B cell (primary cell): ENCODE data around the gene CCDC9. TPM values are rescaled to one million over a fixed set of nuclear protein-coding genes. Genes with fewer than 3 reads are reported as not detected.
A peak's percentile ranks its signal among the peaks of the same experiment; 100 is the strongest.

Experiments used
- ATAC-seq: fragments of 200-7000 bp; cut with Tn5 transposase; one replicate; pipeline ENCODE4 v1.10.0; 2021; ENCODE audit warnings: low read depth, mild to moderate bottlenecking, moderate number of reproducible peaks, moderate library complexity
- CTCF ChIA-PET: fragments of 350-600 bp; sonication (Branson Sonifier 250); formaldehyde crosslinking; loops from one replicate; lab custom pipeline; 2021; ENCODE audit warnings: antibody characterized with exemption, inconsistent platforms; lab: Charles Lee
- POLR2A ChIA-PET: fragments of 350-600 bp; sonication (Branson Sonifier 250); formaldehyde crosslinking; loops from one replicate; lab custom pipeline; 2021; ENCODE audit warnings: antibody characterized with exemption; lab: Charles Lee
- DNase-seq: peaks from one replicate; pipeline ENCODE4 v3.0.0; 2013
- H2AFZ ChIP-seq: 2 replicates; pipeline ENCODE4 v1.6.1; 2012; ENCODE audit warnings: mild to moderate bottlenecking, low read depth, low read length; ENCODE audit not compliant: insufficient read depth, poor library complexity, severe bottlenecking
- H3K27ac ChIP-seq, 2 donors: 1 replicate in 1 of 2; 2 replicates in 1 of 2; pipeline ENCODE4 v1.5.1; 2012 to 2013; ENCODE audit warnings: low read length in 2 of 2, mild to moderate bottlenecking in 2 of 2, moderate library complexity in 1 of 2
- H3K27me3 ChIP-seq, 4 experiments: fragments of 200-600 bp in 1 of 4; sonication (generic) in 1 of 4; replicated peaks in 1 of 4; 1 replicate in 2 of 4; 2 replicates in 2 of 4; pipeline versions ENCODE4 v1.6.1 to v1.7.0; 2013 to 2016; ENCODE audit warnings: low read length in 3 of 4, mild to moderate bottlenecking in 2 of 4, mixed read lengths in 1 of 4, moderate library complexity in 1 of 4; ENCODE audit not compliant: insufficient read depth in 4 of 4, control insufficient read depth in 3 of 4; ENCODE audit errors: control extremely low read depth in 1 of 4
- H3K36me3 ChIP-seq, 2 experiments: replicated peaks in 1 of 2; 1 replicate in 1 of 2; 2 replicates in 1 of 2; pipeline versions ENCODE4 v1.6.1 to v1.7.1; 2013; ENCODE audit warnings: low read length in 1 of 2; ENCODE audit not compliant: insufficient read depth in 2 of 2, control insufficient read depth in 1 of 2; ENCODE audit errors: control extremely low read depth in 1 of 2, extremely low read depth in 1 of 2
- H3K4me1 ChIP-seq, 2 donors: fragments of 200-600 bp in 1 of 2; sonication (generic) in 1 of 2; 1 replicate in 1 of 2; 2 replicates in 1 of 2; pipeline versions ENCODE4 v1.5.1 to v1.6.1; 2013 to 2017; ENCODE audit warnings: low read length in 2 of 2; ENCODE audit not compliant: control insufficient read depth in 2 of 2, insufficient read depth in 2 of 2
- H3K4me2 ChIP-seq: replicated peaks from 2 replicates; pipeline ENCODE3; 2012; ENCODE audit warnings: mild to moderate bottlenecking, low read depth, low read length; ENCODE audit not compliant: poor library complexity, severe bottlenecking
- H3K4me3 ChIP-seq, 5 experiments: fragments of 200-600 bp in 1 of 5; sonication (generic) in 1 of 5; 1 replicate in 3 of 5; 2 replicates in 2 of 5; pipeline versions ENCODE4 v1.5.1 to v1.7.0; 2011 to 2016; ENCODE audit warnings: low read length in 4 of 5, mild to moderate bottlenecking in 4 of 5, low read depth in 2 of 5, control low read depth in 1 of 5, moderate library complexity in 1 of 5; ENCODE audit not compliant: insufficient read depth in 1 of 5; ENCODE audit errors: control extremely low read depth in 1 of 5, extremely low read depth in 1 of 5
- H3K79me2 ChIP-seq: fragments of 200-600 bp; sonication (generic); one replicate; pipeline ENCODE4 v1.6.0; 2016; ENCODE audit warnings: low read length; ENCODE audit not compliant: control insufficient read depth, insufficient read depth
- H3K9ac ChIP-seq: fragments of 200-600 bp; sonication (generic); 2 replicates; pipeline ENCODE4 v1.6.1; 2017; ENCODE audit warnings: mild to moderate bottlenecking, low read length, moderate library complexity
- H3K9me3 ChIP-seq, 3 donors: one replicate each; pipeline versions ENCODE4 v1.6.1 to v1.7.1; 2013; ENCODE audit warnings: low read length in 2 of 3; ENCODE audit not compliant: control insufficient read depth in 2 of 3, insufficient read depth in 1 of 3; ENCODE audit errors: control extremely low read depth in 1 of 3
- H4K20me1 ChIP-seq: 2 replicates; pipeline ENCODE4 v1.6.0; 2012; ENCODE audit warnings: mild to moderate bottlenecking, low read length; ENCODE audit not compliant: insufficient read depth, control insufficient read depth, poor library complexity, severe bottlenecking
- H3K27ac Mint-ChIP-seq: one replicate; pipeline ENCODE4 v1.8.0; 2021; ENCODE audit warnings: mixed read lengths
- H3K27me3 Mint-ChIP-seq: one replicate; pipeline ENCODE4 v1.8.0; 2021; ENCODE audit warnings: mixed read lengths
- H3K4me1 Mint-ChIP-seq: one replicate; pipeline ENCODE4 v1.8.0; 2021; ENCODE audit warnings: mixed read lengths
- H3K4me3 Mint-ChIP-seq: one replicate; pipeline ENCODE4 v1.8.0; 2021; ENCODE audit warnings: mixed read lengths
- H3K9me3 Mint-ChIP-seq: one replicate; pipeline ENCODE4 v1.8.0; 2022; ENCODE audit warnings: mixed read lengths; ENCODE audit not compliant: insufficient read depth
- CTCF ChIP-seq: fragments of 200-600 bp; IDR thresholded peaks from one replicate; pipeline ENCODE4 v1.8.0; 2022; ENCODE audit warnings: antibody characterized with exemption, mild to moderate bottlenecking
- EZH2 ChIP-seq: IDR thresholded peaks from 2 replicates; pipeline ENCODE4 v1.6.1; 2012; ENCODE audit warnings: borderline replicate concordance, low read depth, mild to moderate bottlenecking, moderate library complexity, low read length; ENCODE audit not compliant: insufficient read depth, poor library complexity, severe bottlenecking
- WGBS: methylation state at CpG from one replicate; pipeline ENCODE4 v1.1.5; 2013; ENCODE audit warnings: missing lambda C conversion rate; ENCODE audit not compliant: insufficient coverage; 5-methylcytosine and 5-hydroxymethylcytosine counted together
- intact Hi-C: fragments of 100-400 bp; cut with micrococcal nuclease; formaldehyde crosslinking; loops from one replicate; pipeline ENCODE4 v1.10.0; 2022
- polyA plus RNA-seq: library from polyadenylated mRNA; depleted of rRNA; stranded (reverse); fragments of >200 nt; gene quantifications from 2 replicates; pipeline ENCODE4 v1.2.3, GENCODE V29; 2012
- total RNA-seq, 2 donors: library from RNA; stranded (reverse); fragments of 120-200 nt in 1 of 2; gene quantifications; 1 replicate in 1 of 2; 2 replicates in 1 of 2; pipeline versions ENCODE4 v1.2.3 to v1.2.4, GENCODE V29; 2013 to 2022

CCDC9 gene
- total and polyA plus RNA-seq, 2 donors (not counting 1 experiment from before 2014, with no cell fraction given) = 12.3 to 54.7 TPM

GRCh38 chr19:47240996-47241918 lies 15.1 kb upstream of the CCDC9 start:
- Mint-ChIP-seq H3K27ac (no peak overlapping the region), H3K4me1 (peaks cover 30% of the 10 kb centered on the region), H3K9me3 (no peaks in the 10 kb centered on the region), H3K27me3 (peaks cover 17% of the 10 kb centered on the region), H3K4me3 (peak overlapping the region; percentile 23)
- Histone ChIP-seq H3K9me3 (peaks cover 0 to 21% (median 0%) of the 10 kb centered on the region in 3 donors), H3K27ac (no peak overlapping the region), H4K20me1 (no peaks in the 10 kb centered on the region), H3K27me3 (peaks cover 0 to 47% (median 24%) of the 10 kb centered on the region in 4 experiments), H3K79me2 (no peaks in the 10 kb centered on the region), H3K4me2 (peak overlapping the region; percentile 80), H3K4me3 (no peak overlapping the region), H3K4me1 (peaks cover 50% of the 10 kb centered on the region in 2 donors), H3K36me3 (no peaks in the 10 kb centered on the region), H2AFZ (no peak overlapping the region), H3K9ac (no peak overlapping the region)
- ATAC-seq = peak; percentile 45
- peak; percentile 90 for DNase-seq
- no peak for TF ChIP-seq CTCF
- TF ChIP-seq EZH2 = no peak
- intact Hi-C loops = loop anchor here (1.0 to 5.0 kb wide), 2 partner anchors 10 to 109 kb away; partner anchors contain the start of genes BBC3 and SAE1
- ChIA-PET POLR2A (interaction anchor here (0.6 to 1.4 kb wide), 4 partner anchors 12 to 1228 kb away, joined by 4 to 18 read pairs (median 7); no protein-coding TSS in a partner anchor), CTCF (interaction anchor here (1.0 to 5.3 kb wide), 2 partner anchors 11 to 30 kb away, joined by 3 to 45 read pairs; no protein-coding TSS in a partner anchor)
- 18% methylated on average over 12 of the region's 27 CpGs for WGBS
